Neuron (in vitro differentiated cells): ENCODE measurements around the gene INCA1.

Source experiments
- H2AFZ ChIP-seq: one replicate; pipeline ENCODE4 v1.6.1; 2013; ENCODE audit warnings: low read depth, mild to moderate bottlenecking, inconsistent platforms, low read length, moderate library complexity
- H3K27me3 ChIP-seq: one replicate; pipeline ENCODE4 v1.6.1; 2013; ENCODE audit warnings: low read length; ENCODE audit not compliant: insufficient read depth
- H3K36me3 ChIP-seq: one replicate; pipeline ENCODE4 v1.6.1; 2013; ENCODE audit warnings: low read length; ENCODE audit not compliant: insufficient read depth
- H3K4me1 ChIP-seq: one replicate; pipeline ENCODE4 v1.6.1; 2013; ENCODE audit warnings: low read length; ENCODE audit not compliant: insufficient read depth
- H3K4me3 ChIP-seq: 2 replicates; pipeline ENCODE4 v1.5.1; 2013; ENCODE audit warnings: mild to moderate bottlenecking, low read length, moderate library complexity
- H3K9me3 ChIP-seq: one replicate; pipeline ENCODE4 v1.6.1; 2013; ENCODE audit warnings: low read length

Gene INCA1

DNA sequence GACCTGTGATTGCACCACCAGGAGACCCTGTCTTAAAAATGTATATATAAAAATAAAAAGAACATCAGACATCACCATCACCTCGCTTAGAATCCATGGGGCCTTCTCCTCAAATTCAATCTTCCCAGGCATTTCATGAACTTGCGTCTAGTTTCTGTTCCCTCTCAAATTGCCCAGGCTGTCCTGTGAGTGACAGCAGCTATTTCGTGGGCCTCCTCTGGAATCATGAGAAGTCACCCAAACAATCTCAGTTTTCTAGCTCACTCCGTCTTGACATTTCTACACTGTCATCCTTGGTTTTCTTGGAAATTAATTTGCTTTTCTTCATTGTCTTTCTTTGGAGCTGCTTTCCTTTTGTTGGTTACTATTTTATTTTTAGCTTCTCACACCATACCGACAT lies 30.6 kb upstream of the INCA1 start:
- Histone ChIP-seq H3K4me1 (no peaks in the 10 kb centered on the region), H3K27me3 (no peaks in the 10 kb centered on the region), H3K4me3 (no peak overlapping the region), H3K36me3 (peaks cover 8% of the 10 kb centered on the region), H2AFZ (no peak overlapping the region), H3K9me3 (no peaks in the 10 kb centered on the region)

DNA sequence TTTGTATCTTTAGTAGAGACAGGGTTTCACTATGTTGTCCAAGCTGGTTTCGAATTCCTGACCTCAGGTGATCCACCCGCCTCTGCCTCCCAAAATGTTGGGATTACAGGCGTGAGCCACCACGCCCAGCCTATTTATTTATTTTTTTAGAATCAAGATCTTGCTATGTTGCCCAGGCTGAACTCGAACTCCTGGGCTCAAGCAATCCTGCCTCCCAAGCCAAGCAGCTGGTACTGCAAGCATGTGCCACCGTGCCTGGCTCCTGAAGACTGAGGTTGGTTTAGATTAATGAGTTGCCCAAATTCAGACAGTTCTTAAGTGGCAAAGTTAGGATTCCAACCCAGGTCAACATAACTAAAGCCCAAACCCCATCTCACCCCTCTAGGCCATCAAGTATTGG lies 30.0 kb upstream of the INCA1 start:
- no peaks in the 10 kb centered on the region for H3K27me3 ChIP-seq
- peaks cover 14% of the 10 kb centered on the region for H3K36me3 ChIP-seq
- H2AFZ ChIP-seq = no peak overlapping the region
- no peaks in the 10 kb centered on the region for H3K4me1 ChIP-seq
- H3K9me3 ChIP-seq = no peaks in the 10 kb centered on the region
- no peak overlapping the region for H3K4me3 ChIP-seq

DNA sequence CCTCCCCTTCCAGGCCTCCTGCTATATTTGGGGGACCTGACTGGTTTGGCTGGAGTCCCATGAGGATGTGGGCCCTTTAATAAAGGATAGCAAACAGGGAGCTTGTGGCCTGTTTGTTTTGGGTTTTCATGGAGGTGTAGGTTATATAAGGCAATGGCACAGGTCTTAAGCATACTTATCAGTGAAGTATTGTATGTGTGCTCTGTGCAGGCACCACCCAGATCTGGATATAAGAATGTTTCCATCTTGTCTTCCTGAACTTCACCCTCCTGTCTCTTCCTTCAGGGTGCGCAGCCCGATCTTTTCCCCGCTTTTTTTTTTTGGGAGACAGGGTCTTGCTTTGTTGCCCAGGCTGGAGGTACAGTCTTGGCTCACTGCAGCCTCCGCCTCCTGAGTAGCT lies 27.3 kb upstream of the INCA1 start:
- H3K4me3 ChIP-seq = no peak overlapping the region
- no peaks in the 10 kb centered on the region for H3K27me3 ChIP-seq
- H3K36me3 ChIP-seq = peaks cover 38% of the 10 kb centered on the region
- H2AFZ ChIP-seq = no peak overlapping the region
- no peaks in the 10 kb centered on the region for H3K4me1 ChIP-seq
- no peaks in the 10 kb centered on the region for H3K9me3 ChIP-seq

- Histone ChIP-seq H2AFZ (no peak overlapping the region), H3K36me3 (peaks cover 46% of the 10 kb centered on the region), H3K4me3 (no peak overlapping the region), H3K4me1 (no peaks in the 10 kb centered on the region), H3K9me3 (no peaks in the 10 kb centered on the region), H3K27me3 (no peaks in the 10 kb centered on the region)
Observed at GRCh38 chr17:5023588-5024147, 26.3 kb upstream of the INCA1 start.

GRCh38 chr17:5022171-5022711 lies 24.9 kb upstream of the INCA1 start:
- no peak overlapping the region for H3K4me3 ChIP-seq
- no peaks in the 10 kb centered on the region for H3K27me3 ChIP-seq
- H3K9me3 ChIP-seq = no peaks in the 10 kb centered on the region
- H3K4me1 ChIP-seq = no peaks in the 10 kb centered on the region
- H3K36me3 ChIP-seq = peaks cover 51% of the 10 kb centered on the region
- H2AFZ ChIP-seq = no peak overlapping the region

DNA sequence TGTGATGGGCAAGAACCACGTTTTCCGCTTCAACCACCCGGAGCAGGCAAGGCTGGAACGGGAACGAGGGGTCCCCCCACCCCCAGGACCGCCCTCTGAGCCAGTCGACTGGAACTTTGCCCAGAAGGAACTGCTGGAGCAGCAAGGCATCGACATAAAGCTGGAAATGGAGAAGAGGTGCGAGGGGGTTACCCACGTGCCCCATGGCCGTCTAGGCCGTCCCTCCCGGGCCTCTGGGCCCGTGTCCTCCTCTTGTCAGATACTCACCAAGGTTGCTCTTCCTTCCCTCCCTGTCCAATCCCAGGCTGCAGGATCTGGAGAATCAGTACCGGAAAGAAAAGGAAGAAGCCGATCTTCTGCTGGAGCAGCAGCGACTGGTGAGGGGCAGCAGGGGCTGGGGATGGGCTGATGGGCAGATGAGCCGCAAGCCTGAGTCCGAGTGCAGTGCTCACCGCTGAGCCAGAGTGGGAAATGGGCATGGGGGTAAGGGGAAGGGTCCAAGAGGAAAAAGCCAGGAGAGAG lies 23.2 kb upstream of the INCA1 start:
- Histone ChIP-seq H2AFZ (no peak overlapping the region), H3K36me3 (peaks cover 58% of the 10 kb centered on the region), H3K4me1 (no peaks in the 10 kb centered on the region)

GRCh38 chr17:5019475-5019956 lies 22.2 kb upstream of the INCA1 start:
- no peaks in the 10 kb centered on the region for H3K4me1 ChIP-seq
- peaks cover 64% of the 10 kb centered on the region for H3K36me3 ChIP-seq
- H2AFZ ChIP-seq = no peak overlapping the region
- no peaks in the 10 kb centered on the region for H3K27me3 ChIP-seq
- no peak overlapping the region for H3K4me3 ChIP-seq
- no peaks in the 10 kb centered on the region for H3K9me3 ChIP-seq

More for the DNA sequence above, 23.2 kb upstream of the INCA1 start:
- H3K9me3 ChIP-seq = no peaks in the 10 kb centered on the region
- H3K4me3 ChIP-seq = no peak overlapping the region
- no peaks in the 10 kb centered on the region for H3K27me3 ChIP-seq

GRCh38 chr17:5014357-5014756 lies 17.0 kb upstream of the INCA1 start:
- Histone ChIP-seq H3K9me3 (no peaks in the 10 kb centered on the region), H3K36me3 (peaks cover 52% of the 10 kb centered on the region), H3K4me1 (no peaks in the 10 kb centered on the region), H3K27me3 (no peaks in the 10 kb centered on the region), H3K4me3 (no peak overlapping the region), H2AFZ (no peak overlapping the region)

GRCh38 chr17:5011928-5012327 lies 14.6 kb upstream of the INCA1 start:
- H3K36me3 ChIP-seq = peaks cover 59% of the 10 kb centered on the region

DNA sequence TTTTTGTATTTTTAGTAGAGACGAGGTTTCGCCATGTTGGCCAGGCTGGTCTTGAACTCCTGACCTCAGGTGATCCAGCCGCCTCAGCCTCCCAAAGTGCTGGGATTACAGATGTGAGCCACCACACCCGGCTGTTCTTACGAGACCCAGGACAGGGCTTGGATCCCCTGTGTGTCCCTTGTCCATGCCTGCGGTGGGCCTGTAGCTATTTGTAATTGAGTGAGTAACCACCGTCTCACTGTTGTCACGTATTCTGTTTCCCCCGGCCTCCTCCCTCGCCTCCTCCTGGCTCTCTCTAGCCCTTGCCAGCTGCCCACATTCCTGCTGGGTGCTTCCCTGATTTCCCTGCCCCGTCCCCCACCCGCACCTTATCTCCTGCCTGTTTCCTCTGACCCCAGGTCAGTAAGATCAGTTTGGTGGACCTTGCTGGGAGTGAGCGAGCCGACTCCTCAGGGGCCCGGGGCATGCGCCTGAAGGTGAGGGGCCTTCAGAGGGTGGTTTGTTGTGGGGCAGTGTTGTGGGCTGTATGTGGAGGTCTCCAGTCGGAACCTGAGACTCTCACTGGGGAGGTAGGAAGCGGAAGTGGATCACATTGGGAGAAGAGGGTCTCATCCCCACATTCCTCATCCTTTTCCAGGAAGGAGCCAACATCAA lies 6.0 kb upstream of the INCA1 start:
- Histone ChIP-seq H3K36me3 (peaks cover 68% of the 10 kb centered on the region), H3K4me3 (no peak overlapping the region), H3K27me3 (no peaks in the 10 kb centered on the region), H2AFZ (no peak overlapping the region), H3K9me3 (no peaks in the 10 kb centered on the region), H3K4me1 (peaks cover 13% of the 10 kb centered on the region)

More at GRCh38 chr17:5011928-5012327, 14.6 kb upstream of the INCA1 start:
- Histone ChIP-seq H3K27me3 (no peaks in the 10 kb centered on the region), H3K9me3 (no peaks in the 10 kb centered on the region), H3K4me3 (no peak overlapping the region), H2AFZ (no peak overlapping the region), H3K4me1 (no peaks in the 10 kb centered on the region)

GRCh38 chr17:5002121-5002788 lies 4.9 kb upstream of the INCA1 start:
- peaks cover 57% of the 10 kb centered on the region for H3K36me3 ChIP-seq

DNA sequence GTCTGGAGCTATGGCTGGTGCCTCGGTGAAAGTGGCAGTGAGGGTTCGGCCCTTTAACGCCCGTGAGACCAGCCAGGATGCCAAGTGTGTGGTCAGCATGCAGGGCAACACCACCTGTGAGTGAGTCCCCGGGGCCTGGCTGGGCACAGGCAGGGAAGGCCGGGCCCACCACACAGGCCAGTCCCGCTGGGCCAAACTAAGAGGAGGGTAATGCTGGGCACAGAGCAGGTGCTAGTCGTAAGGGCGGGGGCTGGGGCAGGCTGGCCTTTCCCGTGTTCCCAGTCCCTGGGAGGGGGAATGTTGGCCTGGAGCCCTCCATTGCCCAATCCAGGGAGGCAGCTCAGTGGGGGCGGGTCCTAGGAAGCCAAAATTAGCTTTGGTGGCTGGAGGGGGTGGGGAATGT lies 2.9 kb upstream of the INCA1 start:
- Histone ChIP-seq H3K4me1 (peaks cover 19% of the 10 kb centered on the region), H3K9me3 (no peaks in the 10 kb centered on the region), H3K4me3 (no peak overlapping the region), H3K27me3 (no peaks in the 10 kb centered on the region), H3K36me3 (peaks cover 45% of the 10 kb centered on the region), H2AFZ (no peak overlapping the region)

More at GRCh38 chr17:5002121-5002788, 4.9 kb upstream of the INCA1 start:
- no peak overlapping the region for H2AFZ ChIP-seq
- no peaks in the 10 kb centered on the region for H3K27me3 ChIP-seq
- H3K4me3 ChIP-seq = no peak overlapping the region
- peaks cover 13% of the 10 kb centered on the region for H3K4me1 ChIP-seq
- no peaks in the 10 kb centered on the region for H3K9me3 ChIP-seq
